Parietal lobe (tissue), 1 donor: ENCODE data around the gene MMP28. TPM values are rescaled to one million over a fixed set of nuclear protein-coding genes. Genes with fewer than 3 reads are reported as not detected.

Experiments
- total RNA-seq: library from RNA; depleted of rRNA; stranded (reverse); fragments of >200 nt; gene quantifications from one replicate; pipeline ENCODE4 v1.2.3, GENCODE V29; 2014

MMP28 gene, protein sequence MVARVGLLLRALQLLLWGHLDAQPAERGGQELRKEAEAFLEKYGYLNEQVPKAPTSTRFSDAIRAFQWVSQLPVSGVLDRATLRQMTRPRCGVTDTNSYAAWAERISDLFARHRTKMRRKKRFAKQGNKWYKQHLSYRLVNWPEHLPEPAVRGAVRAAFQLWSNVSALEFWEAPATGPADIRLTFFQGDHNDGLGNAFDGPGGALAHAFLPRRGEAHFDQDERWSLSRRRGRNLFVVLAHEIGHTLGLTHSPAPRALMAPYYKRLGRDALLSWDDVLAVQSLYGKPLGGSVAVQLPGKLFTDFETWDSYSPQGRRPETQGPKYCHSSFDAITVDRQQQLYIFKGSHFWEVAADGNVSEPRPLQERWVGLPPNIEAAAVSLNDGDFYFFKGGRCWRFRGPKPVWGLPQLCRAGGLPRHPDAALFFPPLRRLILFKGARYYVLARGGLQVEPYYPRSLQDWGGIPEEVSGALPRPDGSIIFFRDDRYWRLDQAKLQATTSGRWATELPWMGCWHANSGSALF
- 9.7 TPM for total RNA-seq

DNA sequence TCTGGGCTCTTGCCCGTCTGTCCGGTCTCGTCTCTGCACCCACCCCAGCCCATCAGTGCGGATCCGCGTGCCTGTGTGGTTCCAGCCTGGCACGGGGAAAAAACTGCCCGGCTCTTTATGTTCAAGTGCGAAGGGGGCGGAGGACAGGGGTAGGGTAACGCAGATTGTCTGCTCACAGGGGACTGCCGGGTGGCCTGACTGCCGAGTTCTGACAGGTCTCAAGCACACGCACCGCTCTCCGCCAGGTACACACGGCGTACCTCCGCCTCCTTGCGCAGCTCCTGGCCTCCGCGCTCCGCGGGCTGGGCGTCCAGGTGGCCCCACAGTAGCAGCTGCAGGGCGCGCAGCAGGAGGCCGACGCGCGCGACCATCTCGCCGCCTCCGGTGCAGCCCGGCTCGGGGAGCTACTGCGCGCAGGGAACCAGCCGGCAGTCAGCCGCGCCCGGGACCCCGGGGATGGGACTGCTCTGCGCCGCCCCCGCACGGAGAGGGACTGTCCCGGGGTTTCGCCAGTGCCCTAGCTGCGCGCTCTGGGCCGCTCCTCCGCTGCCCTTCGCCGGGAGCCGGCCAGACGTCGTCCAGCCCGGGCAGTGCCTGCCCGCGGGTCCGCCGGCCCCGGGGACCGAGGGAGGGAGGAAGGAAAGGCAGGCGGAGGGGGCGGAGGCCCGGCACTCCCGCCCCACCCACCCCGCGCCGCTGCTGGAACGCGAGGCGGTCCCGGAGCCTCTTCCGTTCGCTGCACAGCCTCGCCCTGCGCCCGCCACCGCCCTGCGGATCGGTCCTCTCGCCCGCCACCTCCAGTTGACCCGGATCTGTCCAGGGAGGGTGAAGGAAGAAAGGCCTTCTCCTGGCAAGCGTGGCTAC, at the start of gene MMP28:
MMP28 (minus strand) TSS at position 635 of the 864 bp plus-strand sequence; CDS start at position 371, 264 bp downstream.

DNA sequence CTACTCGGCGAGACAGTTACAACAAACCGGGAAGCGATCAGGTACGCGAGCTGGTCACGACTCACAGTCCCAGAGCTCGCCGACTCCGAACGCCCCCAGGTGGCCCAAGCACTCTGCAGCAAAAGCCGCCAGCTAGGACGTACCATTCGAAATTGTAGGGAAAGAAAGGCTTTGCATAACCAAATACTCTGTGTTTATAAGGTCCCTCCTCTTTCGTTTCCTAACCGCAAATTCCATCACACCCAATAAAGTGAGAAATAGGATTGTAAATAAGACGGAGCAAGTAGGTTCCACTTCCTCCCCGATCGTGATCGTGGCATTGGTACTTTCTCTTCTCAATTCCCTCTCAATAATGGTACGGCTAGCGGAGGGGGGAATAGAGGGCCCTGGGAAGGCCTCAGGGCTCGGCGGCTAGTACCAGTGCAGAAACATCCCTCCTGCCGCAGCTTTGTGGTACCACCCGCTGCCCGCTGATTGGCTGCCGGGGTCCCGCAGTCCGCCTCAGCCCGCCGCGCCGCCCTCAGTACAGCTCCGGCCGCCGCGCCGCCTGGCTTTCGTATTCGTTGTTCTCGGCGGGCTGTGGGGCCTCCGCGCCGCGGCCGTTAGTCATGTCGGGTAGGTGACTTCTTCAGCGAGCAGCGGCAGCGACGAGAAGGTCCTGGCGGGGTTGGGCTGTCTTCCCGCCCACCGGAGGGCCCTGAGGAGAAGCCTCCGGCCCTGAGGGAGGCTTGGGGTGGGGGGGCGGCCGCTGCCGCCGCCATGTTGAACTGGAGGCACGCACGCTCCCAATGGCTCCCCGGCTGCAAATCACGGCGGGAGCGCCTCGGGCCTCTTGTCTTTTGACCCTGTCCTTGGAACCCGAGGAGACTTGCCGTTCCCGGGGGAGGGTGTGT, 13.8 kb upstream of the MMP28 start, which contains the start of gene TAF15:
TAF15 (plus strand) TSS at position 523 of the 893 bp plus-strand sequence; CDS start at position 609, 86 bp downstream.

DNA sequence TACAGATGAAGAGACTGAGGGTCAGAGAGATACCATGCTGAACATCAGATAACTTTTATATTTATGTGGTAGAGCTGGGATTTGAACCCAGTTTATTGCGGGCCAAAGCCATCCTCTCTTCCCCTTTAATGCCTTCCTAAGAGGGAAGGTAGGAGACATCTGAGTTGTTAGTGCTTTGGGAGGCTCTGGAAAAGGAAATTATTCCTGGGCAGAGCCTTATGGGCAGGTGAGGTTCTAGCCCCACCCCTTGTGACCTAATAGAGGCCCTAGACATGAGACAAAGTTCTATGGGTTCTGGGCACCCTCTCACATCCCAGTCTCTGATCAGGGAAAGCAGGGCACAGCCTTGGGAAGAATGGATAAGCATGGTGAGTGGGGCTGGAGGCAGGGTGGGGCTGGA, 34.9 kb downstream of the MMP28 start, which contains the start of gene C17orf50:
C17orf50 (plus strand) TSS at position 301 of the 400 bp plus-strand sequence; CDS start at position 356, 55 bp downstream.

DNA sequence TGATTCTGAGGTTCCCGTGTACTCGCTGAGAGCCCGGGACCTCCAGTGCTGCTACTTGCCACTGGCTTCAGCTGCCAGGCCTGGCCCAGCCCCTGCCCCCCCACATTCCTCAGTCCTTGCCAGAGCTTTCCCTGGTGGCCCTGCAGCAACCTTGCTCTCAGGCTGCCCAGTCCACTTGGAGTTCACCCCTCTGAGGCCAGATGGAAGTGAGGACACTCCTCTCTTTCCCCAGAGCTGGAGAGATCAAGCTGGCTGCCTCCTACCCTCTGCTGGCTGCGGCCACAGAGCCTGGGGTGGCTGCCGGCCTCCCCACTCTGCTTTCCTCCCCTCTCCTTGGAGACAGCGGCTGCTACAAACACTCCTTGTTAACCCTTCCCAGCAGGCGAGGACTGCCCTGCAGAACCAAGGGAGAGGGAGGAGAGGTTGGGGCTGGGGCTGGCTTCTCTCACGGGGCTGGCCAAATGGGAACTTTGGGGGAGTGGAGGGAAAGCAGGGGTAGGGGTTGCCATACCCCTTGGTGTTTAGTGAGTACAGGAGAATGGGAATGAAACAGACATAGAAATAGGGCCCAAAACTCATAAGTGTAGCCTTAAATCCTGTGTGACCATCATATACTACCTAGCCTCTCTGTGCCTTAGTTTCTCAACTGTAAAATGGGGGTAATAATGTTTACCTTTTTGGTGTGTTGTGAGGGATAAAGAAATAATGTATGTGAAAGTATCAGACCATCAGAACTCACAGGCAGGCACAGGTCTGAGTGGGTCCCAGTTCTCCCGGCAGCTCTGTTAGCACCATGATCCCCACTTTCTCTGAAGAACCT, 42.3 kb downstream of the MMP28 start, which contains the start of gene GAS2L2:
GAS2L2 (minus strand) TSS at position 295 of the 820 bp plus-strand sequence. CDS start 389 bp downstream, outside the sequence.

DNA sequence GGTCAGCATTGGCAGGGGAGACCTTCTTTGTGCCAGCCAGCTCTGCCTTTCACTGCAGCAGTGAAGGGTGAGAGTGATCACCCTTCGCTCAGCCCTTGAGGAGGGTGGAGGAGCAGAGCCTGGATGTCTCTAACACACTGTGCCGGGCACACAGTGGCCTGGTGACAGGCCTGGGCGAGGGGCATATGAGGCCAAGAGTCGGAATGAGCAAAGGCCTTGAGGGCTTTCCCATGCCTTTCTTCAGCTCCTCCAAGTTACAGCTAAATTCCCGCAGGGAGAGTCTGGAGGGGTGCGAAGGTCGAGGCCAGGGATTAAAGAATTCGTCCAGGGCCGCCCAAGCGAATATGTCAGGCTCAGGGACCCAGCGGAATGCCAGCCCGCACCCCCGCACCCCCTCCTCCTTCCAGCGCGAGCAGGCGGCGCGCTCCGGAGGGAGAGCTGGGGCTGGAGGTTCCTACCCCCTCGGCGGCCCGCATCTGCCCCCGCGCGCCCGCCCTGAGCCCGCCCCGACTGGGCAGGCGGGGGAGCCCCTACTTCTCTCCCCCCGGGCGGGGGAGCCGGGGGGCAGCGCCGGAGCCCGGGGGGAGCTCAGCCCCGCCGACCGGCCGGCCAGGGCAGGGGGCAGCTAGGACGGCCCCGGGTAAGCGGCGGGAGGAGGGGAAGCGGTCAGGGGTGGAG, 64.1 kb downstream of the MMP28 start, which contains the start of gene RASL10B:
RASL10B (plus strand) TSS at position 401 of the 678 bp plus-strand sequence. CDS start 3,546 bp downstream, outside the sequence.

Other genes with a start within 250 kb of the MMP28 start
- 0.31 TPM for gene SLFN14, start 234.8 kb downstream of the MMP28 start, total RNA-seq
- 4.7 TPM for gene PEX12, start 217.1 kb downstream of the MMP28 start, total RNA-seq
- 190 TPM for gene AP2B1, start 208.3 kb downstream of the MMP28 start, total RNA-seq
- gene RASL10B, start 64.0 kb downstream of the MMP28 start, total RNA-seq: 6.6 TPM
- gene GAS2L2, start 42.4 kb downstream of the MMP28 start, total RNA-seq: 0.31 TPM
- gene C17orf50, start 34.8 kb downstream of the MMP28 start, total RNA-seq: not detected
- gene TAF15, start 13.8 kb upstream of the MMP28 start, total RNA-seq: 143 TPM
- gene HEATR9, start 73.2 kb upstream of the MMP28 start, total RNA-seq: not detected
- not detected for gene CCL5, start 84.7 kb upstream of the MMP28 start, total RNA-seq
- gene RDM1, start 135.1 kb upstream of the MMP28 start, total RNA-seq: 0.94 TPM
- gene LYZL6, start 148.1 kb upstream of the MMP28 start, total RNA-seq: not detected
- gene CCL16, start 185.9 kb upstream of the MMP28 start, total RNA-seq: not detected
- gene CCL14, start 191.1 kb upstream of the MMP28 start, total RNA-seq: not detected
- gene CCL15, start 205.9 kb upstream of the MMP28 start, total RNA-seq: not detected
- gene CCL23, start 222.3 kb upstream of the MMP28 start, total RNA-seq: not detected